Ascending aorta (tissue), 2 donors: Measurements from ENCODE around the gene AUTS2. TPM values are rescaled to one million over a fixed set of nuclear protein-coding genes. Genes with fewer than 3 reads are reported as not detected.

Experiments
- DNase-seq, 2 donors: peaks; one replicate each; pipeline ENCODE4 v3.0.0-alpha.2; 2019; ENCODE audit warnings: low spot score in 2 of 2
- H3K27ac ChIP-seq, 2 donors: fragments of 200-600 bp; sonication (generic); one replicate each; pipeline ENCODE4 v1.5.1; 2016 to 2017; ENCODE audit warnings: mild to moderate bottlenecking in 1 of 2
- H3K27me3 ChIP-seq: fragments of 200-600 bp; sonication (generic); one replicate; pipeline ENCODE4 v1.5.1; 2017
- H3K36me3 ChIP-seq, 2 donors: fragments of 200-600 bp; sonication (generic); one replicate each; pipeline ENCODE4 v1.5.1; 2016
- H3K4me1 ChIP-seq, 2 donors: fragments of 200-600 bp; sonication (generic); one replicate each; pipeline ENCODE4 v1.5.1; 2016 to 2017; ENCODE audit warnings: mild to moderate bottlenecking in 1 of 2
- H3K4me3 ChIP-seq, 2 donors: fragments of 200-600 bp; sonication (generic); one replicate each; pipeline ENCODE4 v1.5.1; 2016 to 2017; ENCODE audit warnings: mild to moderate bottlenecking in 1 of 2
- H3K9me3 ChIP-seq, 2 donors: fragments of 200-600 bp; sonication (generic); one replicate each; pipeline ENCODE4 v1.5.1; 2016
- intact Hi-C: fragments of 100-400 bp; cut with DNase I; formaldehyde crosslinking; loops from one replicate; pipeline ENCODE4 v1.15.1; 2023
- total RNA-seq: library from RNA; depleted of rRNA; stranded (reverse); fragments of >200 nt; gene quantifications from one replicate; pipeline ENCODE4 v1.1.0, GENCODE V29; 2016
- TF ChIP-seq, protein P1 (sequence below), 3 experiments: fragments of 200-600 bp in 2 of 3; fragments of 450-650 bp in 1 of 3; sonication (generic) in 2 of 3; IDR thresholded peaks; one replicate each; pipeline ENCODE4 v1.5.1; 2016 to 2019; ENCODE audit warnings: antibody characterized with exemption in 3 of 3, mild to moderate bottlenecking in 1 of 3, moderate library complexity in 1 of 3

The AUTS2 gene
- total RNA-seq, 1 donor from 2014 or later = 90.4 TPM

DNA sequence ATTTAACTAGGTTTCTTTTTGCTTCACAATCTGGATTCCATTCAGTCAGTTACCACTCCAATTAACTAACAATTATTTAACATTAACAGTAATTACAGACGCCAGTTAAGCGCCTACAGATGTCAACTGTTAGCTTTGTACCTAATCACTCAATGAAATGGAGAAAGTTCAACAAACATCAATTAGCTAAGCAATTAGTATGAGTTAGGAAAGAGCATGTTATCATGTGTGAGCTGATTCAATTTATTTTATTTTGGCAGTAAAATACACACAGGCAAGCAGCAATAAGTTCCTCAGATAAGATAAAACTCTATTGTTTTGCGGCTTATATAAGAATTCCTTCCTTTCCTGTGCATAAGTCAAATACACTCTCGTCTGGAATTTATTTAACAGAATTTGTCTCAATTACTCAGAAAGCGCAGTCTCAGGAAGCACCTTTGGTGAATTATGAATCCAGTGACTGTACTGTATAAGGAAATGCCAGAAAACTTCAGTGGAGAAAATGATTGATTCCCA, 1106.6 kb downstream of the AUTS2 start:
- intact Hi-C loops = no loop called here
- no peak for DNase-seq

DNA sequence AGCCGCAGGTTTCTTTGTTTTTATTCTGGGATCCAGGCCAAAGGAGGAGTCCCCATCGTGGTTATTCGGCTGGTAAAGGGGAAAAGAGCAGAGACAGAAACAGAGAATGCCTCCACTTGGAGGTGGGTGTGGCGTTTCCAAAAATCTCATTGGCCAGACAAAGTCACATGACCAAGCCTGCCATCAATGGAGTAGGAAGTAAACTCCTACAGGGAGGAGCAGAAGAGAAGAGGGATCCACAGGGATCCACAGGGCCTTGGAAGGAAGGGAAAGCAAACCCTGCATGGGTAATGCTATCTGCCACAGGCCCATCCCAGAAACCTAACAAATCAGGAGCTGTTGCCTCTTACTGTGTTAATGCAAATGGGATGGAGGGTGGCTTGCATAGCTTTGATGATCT, 1107.9 kb downstream of the AUTS2 start:
- intact Hi-C loops = no loop called here
- Histone ChIP-seq H3K27me3 (no peaks in the 10 kb centered on the region), H3K9me3 (no peaks in the 10 kb centered on the region), H3K36me3 (no peaks in the 10 kb centered on the region), H3K27ac (no peak overlapping the region), H3K4me3 (no peak overlapping the region), H3K4me1 (peaks cover 0 to 8% of the 10 kb centered on the region in 2 donors)
- DNase-seq = no peak
- TF ChIP-seq, protein P1, sequence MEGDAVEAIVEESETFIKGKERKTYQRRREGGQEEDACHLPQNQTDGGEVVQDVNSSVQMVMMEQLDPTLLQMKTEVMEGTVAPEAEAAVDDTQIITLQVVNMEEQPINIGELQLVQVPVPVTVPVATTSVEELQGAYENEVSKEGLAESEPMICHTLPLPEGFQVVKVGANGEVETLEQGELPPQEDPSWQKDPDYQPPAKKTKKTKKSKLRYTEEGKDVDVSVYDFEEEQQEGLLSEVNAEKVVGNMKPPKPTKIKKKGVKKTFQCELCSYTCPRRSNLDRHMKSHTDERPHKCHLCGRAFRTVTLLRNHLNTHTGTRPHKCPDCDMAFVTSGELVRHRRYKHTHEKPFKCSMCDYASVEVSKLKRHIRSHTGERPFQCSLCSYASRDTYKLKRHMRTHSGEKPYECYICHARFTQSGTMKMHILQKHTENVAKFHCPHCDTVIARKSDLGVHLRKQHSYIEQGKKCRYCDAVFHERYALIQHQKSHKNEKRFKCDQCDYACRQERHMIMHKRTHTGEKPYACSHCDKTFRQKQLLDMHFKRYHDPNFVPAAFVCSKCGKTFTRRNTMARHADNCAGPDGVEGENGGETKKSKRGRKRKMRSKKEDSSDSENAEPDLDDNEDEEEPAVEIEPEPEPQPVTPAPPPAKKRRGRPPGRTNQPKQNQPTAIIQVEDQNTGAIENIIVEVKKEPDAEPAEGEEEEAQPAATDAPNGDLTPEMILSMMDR (IDR thresholded peaks at IDR 0.05) = no peak

More for the DNA sequence above, 1106.6 kb downstream of the AUTS2 start:
- Histone ChIP-seq H3K4me1 (peaks cover 0 to 6% of the 10 kb centered on the region in 2 donors), H3K27ac (no peak overlapping the region), H3K27me3 (no peaks in the 10 kb centered on the region), H3K36me3 (peaks cover 0 to 9% of the 10 kb centered on the region in 2 donors), H3K4me3 (no peak overlapping the region), H3K9me3 (no peaks in the 10 kb centered on the region)
- TF ChIP-seq, protein P1 (IDR thresholded peaks at IDR 0.05) = no peak

DNA sequence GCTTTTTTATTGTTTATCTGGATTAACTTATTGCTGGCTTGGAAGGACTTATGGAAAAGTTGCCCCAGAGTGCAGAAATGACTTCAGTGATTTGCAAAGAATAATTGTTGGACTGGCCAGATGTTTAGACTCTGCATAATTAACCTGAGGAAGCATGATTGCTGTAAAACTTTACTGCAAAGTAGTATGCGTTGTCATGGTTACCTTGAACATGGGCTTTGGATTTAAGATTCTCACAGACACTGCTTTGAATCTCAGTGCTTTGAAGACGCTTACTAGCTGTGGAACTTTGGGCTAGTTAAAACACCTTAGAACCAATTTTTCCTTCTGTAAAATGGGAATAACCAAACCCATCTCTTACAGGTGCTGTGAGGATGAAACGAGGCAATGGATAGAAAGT, 1108.4 kb downstream of the AUTS2 start:
- Histone ChIP-seq H3K27me3 (no peaks in the 10 kb centered on the region), H3K4me1 (peaks cover 0 to 8% of the 10 kb centered on the region in 2 donors), H3K9me3 (no peaks in the 10 kb centered on the region), H3K27ac (no peak overlapping the region), H3K4me3 (no peak overlapping the region), H3K36me3 (no peaks in the 10 kb centered on the region)
- TF ChIP-seq, protein P1 (IDR thresholded peaks at IDR 0.05) = no peak
- intact Hi-C loops = no loop called here
- no peak for DNase-seq

DNA sequence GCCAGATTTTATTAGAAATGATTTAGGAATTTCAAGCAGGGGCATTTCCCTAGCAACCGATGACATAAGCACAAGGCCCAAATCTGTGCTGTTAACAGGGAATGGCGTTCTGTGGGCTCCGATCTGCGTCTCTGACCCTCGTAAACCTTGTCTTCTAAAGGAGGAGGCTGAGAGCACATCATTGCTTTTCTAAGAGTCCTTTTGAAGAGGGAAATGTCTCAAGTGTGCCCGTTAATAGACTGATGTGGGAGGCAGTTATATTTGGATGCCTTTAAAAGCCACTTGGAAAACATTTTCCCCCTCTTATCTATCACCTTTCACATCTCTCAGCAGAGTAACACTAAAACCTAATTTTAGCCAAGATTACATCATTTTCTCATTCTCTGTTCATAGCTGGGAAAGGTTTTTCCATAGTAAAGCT, 1109.6 kb downstream of the AUTS2 start:
- H3K4me1 ChIP-seq = peaks cover 0 to 8% of the 10 kb centered on the region in 2 donors
- DNase-seq = no peak

DNA sequence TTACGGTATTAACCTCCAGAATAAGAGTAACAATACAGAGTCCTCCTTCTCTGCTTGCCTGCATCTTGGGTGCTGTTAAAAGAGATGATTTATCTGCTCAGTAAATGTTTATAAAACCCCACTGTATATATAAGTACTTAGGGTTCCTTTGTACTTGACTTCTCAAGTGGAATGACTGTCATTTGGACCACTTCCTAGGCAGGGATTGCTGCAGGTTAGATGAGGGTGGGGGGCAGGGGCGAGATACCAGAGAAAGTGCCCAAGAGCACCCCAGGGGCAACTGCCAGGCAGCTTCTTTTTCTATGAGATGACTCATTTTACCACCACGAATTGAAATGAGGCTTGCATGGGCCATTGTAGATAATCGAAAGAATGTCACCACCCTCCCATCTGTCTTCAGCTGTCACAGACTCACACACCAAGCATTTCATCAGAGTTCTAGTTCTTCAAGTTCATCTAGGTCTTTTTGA, 1111.8 kb downstream of the AUTS2 start:
- H3K27me3 ChIP-seq = no peaks in the 10 kb centered on the region
- DNase-seq = no peak
- no peak overlapping the region for H3K4me3 ChIP-seq
- peaks cover 0 to 8% of the 10 kb centered on the region in 2 donors for H3K4me1 ChIP-seq
- intact Hi-C loops = no loop called here
- no peaks in the 10 kb centered on the region for H3K36me3 ChIP-seq
- TF ChIP-seq, protein P1 (IDR thresholded peaks at IDR 0.05) = no peak
- no peak overlapping the region for H3K27ac ChIP-seq
- no peaks in the 10 kb centered on the region for H3K9me3 ChIP-seq

More for the DNA sequence above, 1109.6 kb downstream of the AUTS2 start:
- H3K9me3 ChIP-seq = no peaks in the 10 kb centered on the region
- H3K27ac ChIP-seq = no peak overlapping the region
- intact Hi-C loops = no loop called here
- TF ChIP-seq, protein P1 (IDR thresholded peaks at IDR 0.05) = no peak
- no peaks in the 10 kb centered on the region for H3K27me3 ChIP-seq
- H3K36me3 ChIP-seq = no peaks in the 10 kb centered on the region
- peak overlapping the region in 1 of 2 donors; percentile 39 for H3K4me3 ChIP-seq
